ENCODE measurements around the gene TRIM13. TPM values are rescaled to one million over a fixed set of nuclear protein-coding genes. Genes with fewer than 3 reads are reported as not detected.
"Not testable (repeated sequence)": the region's sequence is repeated elsewhere in the genome, so short reads cannot be mapped to it uniquely, and the experiment has no call there.

Gene TRIM13
- total RNA-seq, 2 donors from 2014 or later: 21.7 to 35.0 TPM

DNA sequence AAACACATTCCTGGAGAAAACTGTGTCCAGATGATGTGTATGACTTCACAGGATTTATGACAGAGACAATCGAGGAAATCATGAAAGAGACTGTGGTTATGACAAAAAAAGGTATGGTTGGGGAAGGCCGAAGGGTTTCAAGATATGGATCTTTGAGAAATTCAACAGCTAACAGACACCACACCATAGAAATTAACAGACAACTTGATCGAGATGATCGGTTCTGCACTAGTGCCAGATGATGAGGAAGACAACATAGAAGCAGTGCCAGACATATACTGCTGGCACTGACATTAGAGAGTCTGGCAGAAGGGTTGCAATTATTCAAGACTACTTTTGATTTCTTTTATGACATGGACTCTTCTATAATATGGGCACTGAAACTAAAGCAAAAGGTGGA lies 55.6 kb downstream of the TRIM13 start:
- TF ChIP-seq, protein P1, sequence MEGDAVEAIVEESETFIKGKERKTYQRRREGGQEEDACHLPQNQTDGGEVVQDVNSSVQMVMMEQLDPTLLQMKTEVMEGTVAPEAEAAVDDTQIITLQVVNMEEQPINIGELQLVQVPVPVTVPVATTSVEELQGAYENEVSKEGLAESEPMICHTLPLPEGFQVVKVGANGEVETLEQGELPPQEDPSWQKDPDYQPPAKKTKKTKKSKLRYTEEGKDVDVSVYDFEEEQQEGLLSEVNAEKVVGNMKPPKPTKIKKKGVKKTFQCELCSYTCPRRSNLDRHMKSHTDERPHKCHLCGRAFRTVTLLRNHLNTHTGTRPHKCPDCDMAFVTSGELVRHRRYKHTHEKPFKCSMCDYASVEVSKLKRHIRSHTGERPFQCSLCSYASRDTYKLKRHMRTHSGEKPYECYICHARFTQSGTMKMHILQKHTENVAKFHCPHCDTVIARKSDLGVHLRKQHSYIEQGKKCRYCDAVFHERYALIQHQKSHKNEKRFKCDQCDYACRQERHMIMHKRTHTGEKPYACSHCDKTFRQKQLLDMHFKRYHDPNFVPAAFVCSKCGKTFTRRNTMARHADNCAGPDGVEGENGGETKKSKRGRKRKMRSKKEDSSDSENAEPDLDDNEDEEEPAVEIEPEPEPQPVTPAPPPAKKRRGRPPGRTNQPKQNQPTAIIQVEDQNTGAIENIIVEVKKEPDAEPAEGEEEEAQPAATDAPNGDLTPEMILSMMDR (IDR thresholded peaks at IDR 0.05): no peak

DNA sequence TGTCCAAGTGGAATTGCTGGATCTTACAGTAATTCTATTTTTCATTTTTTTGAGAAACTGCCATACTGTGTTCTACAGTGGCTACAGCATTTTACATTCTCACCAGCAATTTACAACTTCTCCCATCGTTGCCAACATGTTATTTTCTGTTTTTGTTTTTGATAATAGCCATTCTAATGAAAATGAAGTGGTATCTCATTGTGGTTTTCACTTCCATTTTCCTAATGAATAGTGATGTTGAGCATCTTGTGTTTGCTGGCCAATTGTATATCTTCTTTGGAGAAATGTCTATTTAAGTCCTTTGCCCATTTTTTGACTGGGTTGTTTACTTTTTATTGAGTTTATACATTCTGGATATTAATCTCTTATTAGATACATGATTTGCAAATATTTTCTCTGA lies 57.0 kb downstream of the TRIM13 start:
- Histone ChIP-seq H3K4me1 (no peaks in the 10 kb centered on the region), H3K4me3 (no peak overlapping the region), H3K9ac (ENCODE audit: low read depth in 2 of 2, low read length in 2 of 2) (no peak overlapping the region), H3K9me3 (no peaks in the 10 kb centered on the region), H3K27ac (no peak overlapping the region), H3K36me3 (no peaks in the 10 kb centered on the region), H3K27me3 (no peaks in the 10 kb centered on the region)
- no peak for DNase-seq
- TF ChIP-seq, protein P1 (IDR thresholded peaks at IDR 0.05): no peak
- intact Hi-C loops (cut with DNase I): no loop called here

More for the DNA sequence above, 55.6 kb downstream of the TRIM13 start:
- intact Hi-C loops (cut with DNase I): no loop called here
- H3K9me3 ChIP-seq: no peaks in the 10 kb centered on the region
- H3K36me3 ChIP-seq: no peaks in the 10 kb centered on the region
- DNase-seq: no peak
- H3K27ac ChIP-seq: no peak overlapping the region
- H3K4me3 ChIP-seq: no peak overlapping the region
- no peaks in the 10 kb centered on the region for H3K27me3 ChIP-seq
- H3K4me1 ChIP-seq: no peaks in the 10 kb centered on the region
- no peak overlapping the region for H3K9ac ChIP-seq (ENCODE audit: low read depth in 2 of 2, low read length in 2 of 2)

DNA sequence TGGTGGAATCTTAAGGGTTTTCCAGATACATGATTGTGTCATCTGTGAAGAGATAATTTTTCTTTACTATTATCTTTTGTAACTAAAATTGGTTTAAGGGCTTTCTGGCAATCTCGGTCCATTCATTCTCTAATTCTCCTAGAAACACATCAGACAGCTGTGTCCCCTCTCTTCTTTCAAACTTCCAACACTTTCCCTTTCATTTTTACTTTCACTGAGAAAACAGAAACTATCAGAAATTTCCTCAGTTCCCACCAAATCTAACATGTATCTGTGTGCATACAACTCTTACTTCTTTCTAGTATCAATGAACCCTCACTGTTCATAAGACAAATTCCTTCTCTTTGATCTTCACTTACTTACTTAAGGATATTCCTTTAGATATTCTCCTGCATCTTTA lies 58.6 kb downstream of the TRIM13 start:
- DNase-seq: no peak
- no peaks in the 10 kb centered on the region for H3K4me1 ChIP-seq
- H3K36me3 ChIP-seq: no peaks in the 10 kb centered on the region
- H3K27me3 ChIP-seq: no peaks in the 10 kb centered on the region
- H3K4me3 ChIP-seq: no peak overlapping the region
- no peak overlapping the region for H3K9ac ChIP-seq (ENCODE audit: low read depth in 2 of 2, low read length in 2 of 2)
- no peak overlapping the region for H3K27ac ChIP-seq
- TF ChIP-seq, protein P1 (IDR thresholded peaks at IDR 0.05): no peak
- H3K9me3 ChIP-seq: no peaks in the 10 kb centered on the region
- intact Hi-C loops (cut with DNase I): no loop called here

DNA sequence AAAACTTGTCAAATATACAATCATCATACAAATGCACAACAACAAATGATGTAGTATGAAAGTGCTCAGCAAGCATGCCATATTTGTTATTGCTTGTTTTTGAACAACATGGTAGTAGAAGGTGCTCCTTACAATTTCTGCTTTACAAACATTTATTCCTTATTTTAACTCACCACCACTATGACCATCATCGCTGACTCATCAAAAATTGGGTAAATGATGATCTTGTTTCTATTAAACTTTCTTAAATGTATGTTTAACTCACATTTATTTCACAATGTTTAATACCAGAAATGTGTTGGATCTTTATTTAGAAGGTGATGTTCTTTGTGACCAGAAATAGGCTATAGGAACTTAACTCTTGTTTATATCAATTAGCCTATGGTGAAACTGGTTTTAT lies 63.9 kb downstream of the TRIM13 start:
- intact Hi-C loops (cut with DNase I): no loop called here
- no peaks in the 10 kb centered on the region for H3K36me3 ChIP-seq

DNA sequence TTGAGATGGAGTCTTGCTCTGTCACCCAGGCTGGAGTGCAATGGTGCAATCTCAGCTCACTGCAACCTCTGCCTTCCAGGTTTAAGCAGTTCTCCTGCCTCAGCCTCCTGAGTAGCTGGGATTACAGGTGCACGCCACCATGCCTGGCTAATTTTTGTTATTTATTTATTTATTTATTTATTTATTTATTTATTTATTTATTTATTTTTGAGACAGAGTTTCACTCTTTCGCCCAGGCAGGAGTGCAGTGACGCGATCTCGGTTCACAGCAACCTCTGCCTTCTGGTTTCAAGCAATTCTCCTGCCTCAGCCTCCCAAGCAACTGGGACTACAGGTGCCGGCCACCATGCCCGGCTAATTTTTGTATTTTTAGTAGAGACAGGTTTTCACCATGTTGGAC lies 65.5 kb downstream of the TRIM13 start:
- H3K9me3 ChIP-seq; H3K9ac ChIP-seq (ENCODE audit: low read depth in 2 of 2, low read length in 2 of 2); H3K27me3 ChIP-seq; H3K4me1 ChIP-seq; H3K36me3 ChIP-seq; DNase-seq; intact Hi-C loops (cut with DNase I); H3K4me3 ChIP-seq; H3K27ac ChIP-seq: not testable (repeated sequence)

More for the DNA sequence above, 63.9 kb downstream of the TRIM13 start:
- DNase-seq: no peak
- H3K27me3 ChIP-seq: no peaks in the 10 kb centered on the region
- TF ChIP-seq, protein P1 (IDR thresholded peaks at IDR 0.05): no peak
- H3K27ac ChIP-seq: no peak overlapping the region
- H3K9me3 ChIP-seq: no peaks in the 10 kb centered on the region
- H3K4me3 ChIP-seq: no peak overlapping the region
- no peaks in the 10 kb centered on the region for H3K4me1 ChIP-seq
- H3K9ac ChIP-seq (ENCODE audit: low read depth in 2 of 2, low read length in 2 of 2): no peak overlapping the region

DNA sequence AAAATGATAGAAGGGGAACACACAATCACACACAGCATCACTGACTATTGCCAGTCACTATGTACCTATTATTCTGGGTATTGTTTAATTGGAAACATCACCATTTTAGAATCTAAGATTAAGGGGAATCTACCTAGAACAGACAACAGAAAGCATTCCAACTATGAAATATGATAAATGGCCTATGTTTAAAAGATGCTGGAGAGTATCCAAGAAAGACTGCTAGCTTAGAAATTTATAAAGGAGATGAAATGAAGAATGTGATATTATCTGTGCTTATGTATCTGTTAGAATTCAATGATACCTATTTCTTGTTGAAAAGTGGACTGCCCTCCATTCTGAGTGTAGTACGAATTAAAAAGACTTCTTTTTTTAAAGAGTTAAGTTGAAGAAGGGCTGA lies 68.9 kb downstream of the TRIM13 start:
- Histone ChIP-seq H3K27me3 (no peaks in the 10 kb centered on the region), H3K36me3 (no peaks in the 10 kb centered on the region), H3K4me3 (no peak overlapping the region), H3K4me1 (no peaks in the 10 kb centered on the region), H3K9ac (ENCODE audit: low read depth in 2 of 2, low read length in 2 of 2) (no peak overlapping the region), H3K9me3 (no peaks in the 10 kb centered on the region), H3K27ac (no peak overlapping the region)
- intact Hi-C loops (cut with DNase I): no loop called here
- no peak for DNase-seq
- TF ChIP-seq, protein P1 (IDR thresholded peaks at IDR 0.05): no peak

Small RNA genes within 50 kb of the gene (microRNA-seq; reads per million reads assigned to microRNA genes)
- 1,965 reads per million, percentile 84 among the genes with 10 or more reads in this experiment for gene MIR15A
- 612 reads per million, percentile 74 among the genes with 10 or more reads in this experiment for gene MIR16-1
- gene MIR3613: 54.0 reads per million, percentile 45 among the genes with 10 or more reads in this experiment

Other genes with a start within 250 kb of the TRIM13 start
- gene KPNA3, start 204.4 kb upstream of the TRIM13 start, total RNA-seq: 10 to 100 TPM; 28.9 to 31.3 TPM
- 10 to 100 TPM in 1 of 2 donors, 1 to 10 TPM in 1; 8.0 to 14.1 TPM for gene SPRYD7, start 60.7 kb upstream of the TRIM13 start, total RNA-seq
- gene KCNRG, start 18.4 kb downstream of the TRIM13 start, total RNA-seq: under 1 TPM; 0.30 to 0.40 TPM

All from colonic mucosa (tissue), 4 donors.